ENCODE results near the gene GPR137. TPM values are rescaled to one million over a fixed set of nuclear protein-coding genes. Genes with fewer than 3 reads are reported as not detected.

GPR137 gene
- total and polyA plus RNA-seq, 2 experiments from 2014 or later, result 16.3 to 32.5 TPM

DNA sequence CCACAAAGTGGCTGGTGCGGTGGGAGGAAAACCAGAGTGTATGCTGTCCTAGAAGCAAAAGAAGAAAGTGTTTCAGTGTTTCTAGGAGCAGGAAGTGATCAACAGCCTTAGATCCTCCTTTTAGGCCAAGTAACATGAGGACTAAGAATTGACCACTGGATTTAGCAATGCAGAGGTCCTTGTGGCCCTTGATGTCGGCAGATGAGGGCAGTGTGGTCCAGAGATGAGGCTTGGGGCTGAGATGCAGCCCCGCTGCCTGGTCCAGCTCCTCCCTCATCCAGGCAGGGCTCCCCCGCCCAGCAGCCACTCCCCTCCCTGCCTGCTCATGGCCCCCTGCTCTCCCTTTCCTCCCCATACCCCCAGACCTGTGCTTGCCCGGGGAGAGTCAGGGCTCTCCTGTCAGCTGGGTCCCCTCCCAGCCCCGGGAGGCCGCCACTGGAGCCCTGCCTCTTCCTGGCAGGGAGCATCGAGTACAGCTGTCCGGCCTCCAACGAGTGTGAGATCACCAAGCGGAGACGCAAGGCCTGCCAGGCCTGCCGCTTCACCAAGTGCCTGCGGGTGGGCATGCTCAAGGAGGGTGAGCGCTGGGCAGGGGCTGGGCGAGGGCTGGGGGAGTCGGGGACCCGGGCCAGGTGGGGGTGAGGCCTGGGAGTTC lies 28.0 kb downstream of the GPR137 start:
- no peaks in the 10 kb centered on the region; the same call in 1 of the 3 replicates for H3K9me3 Mint-ChIP-seq
- H3K79me2 ChIP-seq (replicated peaks; ENCODE audit: insufficient read depth), result peaks cover 32% of the 10 kb centered on the region
- H3K27me3 Mint-ChIP-seq (ENCODE audit: insufficient read depth, low read depth, poor library complexity), result peaks cover 27% of the 10 kb centered on the region
- TF ChIP-seq EZH2phosphoT487 (IDR thresholded peaks at IDR 0.05; ENCODE audit: unreplicated experiment) (no peak), JUNB (IDR thresholded peaks at IDR 0.05; ENCODE audit: unreplicated experiment) (no peak), ZNF331 (CRISPR knock-in tag; IDR thresholded peaks at IDR 0.05; ENCODE audit: low read depth) (no peak), ZNF114 (CRISPR knock-in tag; IDR thresholded peaks at IDR 0.05) (no peak), NANOG (IDR thresholded peaks at IDR 0.05; ENCODE audit: borderline replicate concordance) (no peak), CREB1 (CRISPR knock-in tag; IDR thresholded peaks at IDR 0.05; ENCODE audit: low read depth) (no peak), STAT1 (IDR thresholded peaks at IDR 0.05; ENCODE audit: unreplicated experiment) (no peak), POLR2AphosphoS5 (IDR thresholded peaks at IDR 0.05; ENCODE audit: low read depth) (no peak), EZH2 (IDR thresholded peaks at IDR 0.05; ENCODE audit: low read depth, unreplicated experiment) (no peak)
- TF ChIP-seq, protein P1, sequence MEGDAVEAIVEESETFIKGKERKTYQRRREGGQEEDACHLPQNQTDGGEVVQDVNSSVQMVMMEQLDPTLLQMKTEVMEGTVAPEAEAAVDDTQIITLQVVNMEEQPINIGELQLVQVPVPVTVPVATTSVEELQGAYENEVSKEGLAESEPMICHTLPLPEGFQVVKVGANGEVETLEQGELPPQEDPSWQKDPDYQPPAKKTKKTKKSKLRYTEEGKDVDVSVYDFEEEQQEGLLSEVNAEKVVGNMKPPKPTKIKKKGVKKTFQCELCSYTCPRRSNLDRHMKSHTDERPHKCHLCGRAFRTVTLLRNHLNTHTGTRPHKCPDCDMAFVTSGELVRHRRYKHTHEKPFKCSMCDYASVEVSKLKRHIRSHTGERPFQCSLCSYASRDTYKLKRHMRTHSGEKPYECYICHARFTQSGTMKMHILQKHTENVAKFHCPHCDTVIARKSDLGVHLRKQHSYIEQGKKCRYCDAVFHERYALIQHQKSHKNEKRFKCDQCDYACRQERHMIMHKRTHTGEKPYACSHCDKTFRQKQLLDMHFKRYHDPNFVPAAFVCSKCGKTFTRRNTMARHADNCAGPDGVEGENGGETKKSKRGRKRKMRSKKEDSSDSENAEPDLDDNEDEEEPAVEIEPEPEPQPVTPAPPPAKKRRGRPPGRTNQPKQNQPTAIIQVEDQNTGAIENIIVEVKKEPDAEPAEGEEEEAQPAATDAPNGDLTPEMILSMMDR (conservative IDR thresholded peaks at IDR 0.05; ENCODE audit: low read depth in 2 of 2), result no peak
- TF ChIP-seq, protein P2, sequence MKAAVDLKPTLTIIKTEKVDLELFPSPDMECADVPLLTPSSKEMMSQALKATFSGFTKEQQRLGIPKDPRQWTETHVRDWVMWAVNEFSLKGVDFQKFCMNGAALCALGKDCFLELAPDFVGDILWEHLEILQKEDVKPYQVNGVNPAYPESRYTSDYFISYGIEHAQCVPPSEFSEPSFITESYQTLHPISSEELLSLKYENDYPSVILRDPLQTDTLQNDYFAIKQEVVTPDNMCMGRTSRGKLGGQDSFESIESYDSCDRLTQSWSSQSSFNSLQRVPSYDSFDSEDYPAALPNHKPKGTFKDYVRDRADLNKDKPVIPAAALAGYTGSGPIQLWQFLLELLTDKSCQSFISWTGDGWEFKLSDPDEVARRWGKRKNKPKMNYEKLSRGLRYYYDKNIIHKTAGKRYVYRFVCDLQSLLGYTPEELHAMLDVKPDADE (IDR thresholded peaks at IDR 0.05), result no peak
- TF ChIP-seq, protein P3, sequence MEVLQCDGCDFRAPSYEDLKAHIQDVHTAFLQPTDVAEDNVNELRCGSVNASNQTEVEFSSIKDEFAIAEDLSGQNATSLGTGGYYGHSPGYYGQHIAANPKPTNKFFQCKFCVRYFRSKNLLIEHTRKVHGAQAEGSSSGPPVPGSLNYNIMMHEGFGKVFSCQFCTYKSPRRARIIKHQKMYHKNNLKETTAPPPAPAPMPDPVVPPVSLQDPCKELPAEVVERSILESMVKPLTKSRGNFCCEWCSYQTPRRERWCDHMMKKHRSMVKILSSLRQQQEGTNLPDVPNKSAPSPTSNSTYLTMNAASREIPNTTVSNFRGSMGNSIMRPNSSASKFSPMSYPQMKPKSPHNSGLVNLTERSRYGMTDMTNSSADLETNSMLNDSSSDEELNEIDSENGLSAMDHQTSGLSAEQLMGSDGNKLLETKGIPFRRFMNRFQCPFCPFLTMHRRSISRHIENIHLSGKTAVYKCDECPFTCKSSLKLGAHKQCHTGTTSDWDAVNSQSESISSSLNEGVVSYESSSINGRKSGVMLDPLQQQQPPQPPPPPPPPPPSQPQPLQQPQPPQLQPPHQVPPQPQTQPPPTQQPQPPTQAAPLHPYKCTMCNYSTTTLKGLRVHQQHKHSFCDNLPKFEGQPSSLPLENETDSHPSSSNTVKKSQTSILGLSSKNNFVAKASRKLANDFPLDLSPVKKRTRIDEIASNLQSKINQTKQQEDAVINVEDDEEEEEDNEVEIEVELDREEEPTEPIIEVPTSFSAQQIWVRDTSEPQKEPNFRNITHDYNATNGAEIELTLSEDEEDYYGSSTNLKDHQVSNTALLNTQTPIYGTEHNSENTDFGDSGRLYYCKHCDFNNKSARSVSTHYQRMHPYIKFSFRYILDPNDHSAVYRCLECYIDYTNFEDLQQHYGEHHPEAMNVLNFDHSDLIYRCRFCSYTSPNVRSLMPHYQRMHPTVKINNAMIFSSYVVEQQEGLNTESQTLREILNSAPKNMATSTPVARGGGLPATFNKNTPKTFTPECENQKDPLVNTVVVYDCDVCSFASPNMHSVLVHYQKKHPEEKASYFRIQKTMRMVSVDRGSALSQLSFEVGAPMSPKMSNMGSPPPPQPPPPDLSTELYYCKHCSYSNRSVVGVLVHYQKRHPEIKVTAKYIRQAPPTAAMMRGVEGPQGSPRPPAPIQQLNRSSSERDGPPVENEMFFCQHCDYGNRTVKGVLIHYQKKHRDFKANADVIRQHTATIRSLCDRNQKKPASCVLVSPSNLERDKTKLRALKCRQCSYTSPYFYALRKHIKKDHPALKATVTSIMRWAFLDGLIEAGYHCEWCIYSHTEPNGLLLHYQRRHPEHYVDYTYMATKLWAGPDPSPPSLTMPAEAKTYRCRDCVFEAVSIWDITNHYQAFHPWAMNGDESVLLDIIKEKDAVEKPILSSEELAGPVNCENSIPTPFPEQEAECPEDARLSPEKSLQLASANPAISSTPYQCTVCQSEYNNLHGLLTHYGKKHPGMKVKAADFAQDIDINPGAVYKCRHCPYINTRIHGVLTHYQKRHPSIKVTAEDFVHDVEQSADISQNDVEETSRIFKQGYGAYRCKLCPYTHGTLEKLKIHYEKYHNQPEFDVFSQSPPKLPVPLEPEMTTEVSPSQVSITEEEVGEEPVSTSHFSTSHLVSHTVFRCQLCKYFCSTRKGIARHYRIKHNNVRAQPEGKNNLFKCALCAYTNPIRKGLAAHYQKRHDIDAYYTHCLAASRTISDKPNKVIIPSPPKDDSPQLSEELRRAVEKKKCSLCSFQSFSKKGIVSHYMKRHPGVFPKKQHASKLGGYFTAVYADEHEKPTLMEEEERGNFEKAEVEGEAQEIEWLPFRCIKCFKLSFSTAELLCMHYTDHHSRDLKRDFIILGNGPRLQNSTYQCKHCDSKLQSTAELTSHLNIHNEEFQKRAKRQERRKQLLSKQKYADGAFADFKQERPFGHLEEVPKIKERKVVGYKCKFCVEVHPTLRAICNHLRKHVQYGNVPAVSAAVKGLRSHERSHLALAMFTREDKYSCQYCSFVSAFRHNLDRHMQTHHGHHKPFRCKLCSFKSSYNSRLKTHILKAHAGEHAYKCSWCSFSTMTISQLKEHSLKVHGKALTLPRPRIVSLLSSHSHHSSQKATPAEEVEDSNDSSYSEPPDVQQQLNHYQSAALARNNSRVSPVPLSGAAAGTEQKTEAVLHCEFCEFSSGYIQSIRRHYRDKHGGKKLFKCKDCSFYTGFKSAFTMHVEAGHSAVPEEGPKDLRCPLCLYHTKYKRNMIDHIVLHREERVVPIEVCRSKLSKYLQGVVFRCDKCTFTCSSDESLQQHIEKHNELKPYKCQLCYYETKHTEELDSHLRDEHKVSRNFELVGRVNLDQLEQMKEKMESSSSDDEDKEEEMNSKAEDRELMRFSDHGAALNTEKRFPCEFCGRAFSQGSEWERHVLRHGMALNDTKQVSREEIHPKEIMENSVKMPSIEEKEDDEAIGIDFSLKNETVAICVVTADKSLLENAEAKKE (CRISPR knock-in tag; IDR thresholded peaks at IDR 0.05), result no peak
- TF ChIP-seq, protein P4, sequence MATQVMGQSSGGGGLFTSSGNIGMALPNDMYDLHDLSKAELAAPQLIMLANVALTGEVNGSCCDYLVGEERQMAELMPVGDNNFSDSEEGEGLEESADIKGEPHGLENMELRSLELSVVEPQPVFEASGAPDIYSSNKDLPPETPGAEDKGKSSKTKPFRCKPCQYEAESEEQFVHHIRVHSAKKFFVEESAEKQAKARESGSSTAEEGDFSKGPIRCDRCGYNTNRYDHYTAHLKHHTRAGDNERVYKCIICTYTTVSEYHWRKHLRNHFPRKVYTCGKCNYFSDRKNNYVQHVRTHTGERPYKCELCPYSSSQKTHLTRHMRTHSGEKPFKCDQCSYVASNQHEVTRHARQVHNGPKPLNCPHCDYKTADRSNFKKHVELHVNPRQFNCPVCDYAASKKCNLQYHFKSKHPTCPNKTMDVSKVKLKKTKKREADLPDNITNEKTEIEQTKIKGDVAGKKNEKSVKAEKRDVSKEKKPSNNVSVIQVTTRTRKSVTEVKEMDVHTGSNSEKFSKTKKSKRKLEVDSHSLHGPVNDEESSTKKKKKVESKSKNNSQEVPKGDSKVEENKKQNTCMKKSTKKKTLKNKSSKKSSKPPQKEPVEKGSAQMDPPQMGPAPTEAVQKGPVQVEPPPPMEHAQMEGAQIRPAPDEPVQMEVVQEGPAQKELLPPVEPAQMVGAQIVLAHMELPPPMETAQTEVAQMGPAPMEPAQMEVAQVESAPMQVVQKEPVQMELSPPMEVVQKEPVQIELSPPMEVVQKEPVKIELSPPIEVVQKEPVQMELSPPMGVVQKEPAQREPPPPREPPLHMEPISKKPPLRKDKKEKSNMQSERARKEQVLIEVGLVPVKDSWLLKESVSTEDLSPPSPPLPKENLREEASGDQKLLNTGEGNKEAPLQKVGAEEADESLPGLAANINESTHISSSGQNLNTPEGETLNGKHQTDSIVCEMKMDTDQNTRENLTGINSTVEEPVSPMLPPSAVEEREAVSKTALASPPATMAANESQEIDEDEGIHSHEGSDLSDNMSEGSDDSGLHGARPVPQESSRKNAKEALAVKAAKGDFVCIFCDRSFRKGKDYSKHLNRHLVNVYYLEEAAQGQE (IDR thresholded peaks at IDR 0.05; ENCODE audit: unreplicated experiment), result no peak
- DNase-seq (ENCODE audit: low spot score) (no peak), ATAC-seq (no peak)
- H3K27ac ChIP-seq (ENCODE audit: low read depth), result no peak overlapping the region
- peaks cover 34% of the 10 kb centered on the region for H3K36me3 Mint-ChIP-seq (ENCODE audit: low read depth)
- no peak overlapping the region for H3K27ac Mint-ChIP-seq
- peaks cover 19% of the 10 kb centered on the region; the same call in 1 of the 2 replicates for H3F3A ChIP-seq (replicated peaks; ENCODE audit: low read depth)
- no peak overlapping the region for H2AFZ ChIP-seq
- H3K4me3 Mint-ChIP-seq, result no peak overlapping the region; the same call in 2 of the 3 replicates
- H3K27me3 ChIP-seq (ENCODE audit: insufficient read depth), result no peaks in the 10 kb centered on the region
- H3K9me2 ChIP-seq (ENCODE audit: insufficient read depth), result no peaks in the 10 kb centered on the region
- H4K20me1 ChIP-seq (replicated peaks; ENCODE audit: insufficient read depth), result no peaks in the 10 kb centered on the region; the same call in 1 of the 2 replicates
- H3K36me3 ChIP-seq (ENCODE audit: insufficient read depth), result no peaks in the 10 kb centered on the region; the same call in 1 of the 2 replicates
- no peak overlapping the region for H3K4me2 ChIP-seq
- H3K4me1 Mint-ChIP-seq, result peaks cover 8% of the 10 kb centered on the region; the same call in 2 of the 3 replicates
- no peak overlapping the region for H3K4me3 ChIP-seq
- peaks cover 5% of the 10 kb centered on the region for H3K4me1 ChIP-seq (ENCODE audit: insufficient read depth)

All from GM23338 (cell line).